Calu3 (cell line): ENCODE data around the gene SLC39A2. TPM values are rescaled to one million over a fixed set of nuclear protein-coding genes. Genes with fewer than 3 reads are reported as not detected.
"Not testable (repeated sequence)": the region's sequence is repeated elsewhere in the genome, so short reads cannot be mapped to it uniquely, and the experiment has no call there.

Experiments used
- BruUV-seq: library from RNA; stranded (reverse); fragments of 400-500 nt; replicated peaks from 2 replicates; lab custom pipeline; 2021; lab: Mats Ljungman, UMichigan
- CTCF ChIA-PET: fragments of 300-600 bp; sonication (Branson Sonifier 250); formaldehyde crosslinking; loops from one replicate; lab custom pipeline; 2022; ENCODE audit warnings: antibody characterized with exemption; lab: Charles Lee
- DNase-seq: peaks from one replicate; pipeline ENCODE4 v3.0.0; 2022
- H3K27ac Mint-ChIP-seq: one replicate; pipeline ENCODE4 v1.8.0; 2022; ENCODE audit warnings: mixed read lengths; ENCODE audit not compliant: unreplicated experiment
- H3K27me3 Mint-ChIP-seq: one replicate; pipeline ENCODE4 v1.8.0; 2022; ENCODE audit warnings: mixed read lengths; ENCODE audit not compliant: unreplicated experiment
- H3K36me3 Mint-ChIP-seq: one replicate; pipeline ENCODE4 v1.8.0; 2022; ENCODE audit warnings: mild to moderate bottlenecking, moderate library complexity, mixed read lengths; ENCODE audit not compliant: insufficient read depth, unreplicated experiment
- H3K4me1 Mint-ChIP-seq: one replicate; pipeline ENCODE4 v1.8.0; 2022; ENCODE audit warnings: mild to moderate bottlenecking, low read depth, mixed read lengths; ENCODE audit not compliant: unreplicated experiment
- H3K4me3 Mint-ChIP-seq: one replicate; pipeline ENCODE4 v1.8.0; 2022; ENCODE audit warnings: mild to moderate bottlenecking, low read depth, moderate library complexity, mixed read lengths; ENCODE audit not compliant: unreplicated experiment
- H3K9me3 Mint-ChIP-seq: one replicate; pipeline ENCODE4 v1.8.0; 2022; ENCODE audit warnings: low read depth, mixed read lengths; ENCODE audit not compliant: unreplicated experiment
- intact Hi-C: fragments of 100-400 bp; cut with micrococcal nuclease; formaldehyde crosslinking; loops from one replicate; pipeline ENCODE4 v1.10.0; 2022; ENCODE audit not compliant: unreplicated experiment
- total RNA-seq: library from RNA; stranded (reverse); gene quantifications from 2 replicates; pipeline ENCODE4 v1.2.3, GENCODE V29; 2022
- TF ChIP-seq, protein P1 (sequence below): fragments of 200-600 bp; IDR thresholded peaks from one replicate; pipeline ENCODE4 v1.8.0; 2022; ENCODE audit warnings: antibody characterized with exemption; ENCODE audit not compliant: unreplicated experiment

Gene SLC39A2
- total RNA-seq, 1 experiment from 2014 or later = not detected

DNA sequence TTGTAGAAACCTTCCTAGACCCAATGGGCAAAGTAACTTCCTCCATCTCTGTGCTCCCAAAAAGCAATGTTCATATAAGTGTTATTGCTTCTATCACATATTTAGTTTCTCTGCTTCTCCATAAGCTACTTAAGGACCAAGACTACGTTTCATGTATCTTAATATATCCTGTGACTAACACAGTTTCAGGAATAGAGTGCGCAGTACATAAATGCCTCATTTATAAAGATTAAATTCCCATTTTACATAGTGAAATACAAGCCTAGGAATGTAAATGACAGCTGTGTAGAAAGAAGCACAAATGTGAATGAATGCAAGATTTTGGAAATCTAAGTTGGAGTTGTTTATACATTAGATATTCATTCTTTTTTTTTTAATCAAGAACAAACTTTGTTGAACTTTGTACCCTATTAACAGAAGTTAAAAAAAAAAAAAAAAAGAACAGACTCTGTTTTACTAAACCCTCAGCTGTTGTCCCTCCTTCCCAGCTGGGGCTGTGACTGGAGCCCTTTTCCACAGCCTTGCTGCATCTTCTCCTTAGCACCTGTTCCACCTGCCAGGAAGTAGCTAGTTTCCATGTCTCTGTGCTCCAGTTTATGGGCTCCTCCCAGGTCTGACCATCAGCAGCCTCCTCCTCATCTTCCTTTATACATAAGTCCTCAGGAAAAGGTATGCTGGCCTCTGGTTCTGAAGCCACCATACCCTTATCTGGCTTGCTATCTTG lies 16.3 kb upstream of the SLC39A2 start:
- H3K27ac Mint-ChIP-seq = no peak overlapping the region
- BruUV-seq = no TSS peak

DNA sequence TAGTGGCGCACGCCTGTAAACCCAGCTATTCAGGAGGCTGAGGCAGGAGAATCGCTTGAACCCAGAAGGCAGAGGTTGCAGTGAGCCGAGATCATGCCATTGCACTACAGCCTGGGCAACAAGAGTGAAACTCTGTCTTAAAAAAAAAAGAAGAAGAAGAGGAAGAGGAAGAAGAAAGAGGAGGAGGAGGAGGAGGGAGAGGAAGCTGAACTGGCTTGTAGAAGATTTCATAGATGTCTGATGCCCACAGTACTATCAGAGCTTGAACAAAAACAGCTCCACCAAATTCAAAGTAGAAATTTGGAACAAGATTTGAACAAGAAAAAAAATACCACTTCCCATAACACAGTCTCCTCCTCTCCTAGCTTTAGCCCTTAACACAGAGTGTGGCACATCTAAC lies 13.4 kb upstream of the SLC39A2 start:
- H3K9me3 Mint-ChIP-seq, H3K27ac Mint-ChIP-seq, intact Hi-C loops, CTCF ChIA-PET, H3K4me1 Mint-ChIP-seq, DNase-seq, H3K27me3 Mint-ChIP-seq, H3K4me3 Mint-ChIP-seq, BruUV-seq: not testable (repeated sequence)
- peaks cover 12% of the 10 kb centered on the region for H3K36me3 Mint-ChIP-seq

More for the DNA sequence above, 16.3 kb upstream of the SLC39A2 start:
- no peak overlapping the region for H3K4me3 Mint-ChIP-seq
- no peaks in the 10 kb centered on the region for H3K36me3 Mint-ChIP-seq
- intact Hi-C loops = no loop called here
- CTCF ChIA-PET = interaction anchor here (1.2 to 2.3 kb wide), 2 partner anchors 8 to 11 kb away, joined by 3 to 8 read pairs; no protein-coding TSS in a partner anchor
- H3K9me3 Mint-ChIP-seq = no peaks in the 10 kb centered on the region
- no peaks in the 10 kb centered on the region for H3K4me1 Mint-ChIP-seq
- H3K27me3 Mint-ChIP-seq = no peaks in the 10 kb centered on the region
- DNase-seq = no peak
- TF ChIP-seq, protein P1, sequence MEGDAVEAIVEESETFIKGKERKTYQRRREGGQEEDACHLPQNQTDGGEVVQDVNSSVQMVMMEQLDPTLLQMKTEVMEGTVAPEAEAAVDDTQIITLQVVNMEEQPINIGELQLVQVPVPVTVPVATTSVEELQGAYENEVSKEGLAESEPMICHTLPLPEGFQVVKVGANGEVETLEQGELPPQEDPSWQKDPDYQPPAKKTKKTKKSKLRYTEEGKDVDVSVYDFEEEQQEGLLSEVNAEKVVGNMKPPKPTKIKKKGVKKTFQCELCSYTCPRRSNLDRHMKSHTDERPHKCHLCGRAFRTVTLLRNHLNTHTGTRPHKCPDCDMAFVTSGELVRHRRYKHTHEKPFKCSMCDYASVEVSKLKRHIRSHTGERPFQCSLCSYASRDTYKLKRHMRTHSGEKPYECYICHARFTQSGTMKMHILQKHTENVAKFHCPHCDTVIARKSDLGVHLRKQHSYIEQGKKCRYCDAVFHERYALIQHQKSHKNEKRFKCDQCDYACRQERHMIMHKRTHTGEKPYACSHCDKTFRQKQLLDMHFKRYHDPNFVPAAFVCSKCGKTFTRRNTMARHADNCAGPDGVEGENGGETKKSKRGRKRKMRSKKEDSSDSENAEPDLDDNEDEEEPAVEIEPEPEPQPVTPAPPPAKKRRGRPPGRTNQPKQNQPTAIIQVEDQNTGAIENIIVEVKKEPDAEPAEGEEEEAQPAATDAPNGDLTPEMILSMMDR = no peak

DNA sequence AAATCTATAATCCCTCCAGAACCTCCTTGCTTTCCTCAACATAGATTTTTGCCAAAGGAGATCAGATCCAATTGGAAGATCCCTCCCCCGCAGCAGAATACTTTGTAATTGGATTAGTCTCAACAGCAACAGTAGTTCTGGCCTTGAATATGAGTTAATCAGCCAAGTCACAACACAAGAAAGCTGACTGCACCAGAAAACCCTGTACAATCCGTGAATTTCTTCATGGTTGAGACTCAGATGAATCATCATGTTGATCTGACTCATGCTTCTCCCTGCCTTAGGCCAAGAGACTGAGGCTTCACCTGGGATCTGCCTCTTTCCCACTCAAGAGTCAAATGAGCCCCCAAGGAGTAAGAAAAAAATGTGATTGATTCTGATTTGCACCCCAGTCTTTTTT lies 12.3 kb upstream of the SLC39A2 start:
- H3K27ac Mint-ChIP-seq = no peak overlapping the region

DNA sequence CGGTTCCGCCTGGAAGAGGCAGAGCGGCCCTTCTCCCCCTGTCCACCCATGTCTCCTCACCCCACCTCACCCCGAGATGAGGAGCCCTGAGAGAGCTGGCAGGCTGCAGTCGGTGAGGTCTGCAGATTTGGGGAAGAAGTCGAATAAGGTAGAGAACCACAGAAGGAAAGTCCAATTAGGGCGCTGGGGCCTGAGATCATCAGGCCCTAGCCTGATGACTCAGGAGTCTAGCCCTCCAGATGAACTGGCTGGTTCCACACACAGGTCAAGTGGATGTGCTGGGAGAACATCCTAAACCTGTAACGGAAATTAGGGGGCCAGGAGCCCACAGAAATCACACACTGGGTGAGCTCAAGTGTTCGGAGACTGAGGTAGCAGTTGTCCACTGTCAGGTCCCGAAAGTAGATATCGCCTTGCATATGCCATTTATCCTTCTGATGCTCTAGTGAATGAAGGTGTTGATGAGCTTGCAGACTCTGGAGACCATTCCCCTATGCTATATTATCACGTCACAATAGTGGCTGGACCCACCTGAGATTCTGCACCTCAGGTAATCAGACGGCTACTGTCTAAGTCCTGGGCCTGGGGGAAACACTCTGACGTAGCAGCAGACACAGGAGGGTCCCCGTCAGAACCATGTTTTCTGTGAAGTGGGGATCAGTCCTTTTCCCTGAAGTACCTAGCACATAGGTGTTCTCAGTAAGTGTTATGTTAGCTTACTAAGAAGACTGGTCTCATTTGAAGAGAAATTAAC lies 10.2 kb upstream of the SLC39A2 start:
- peaks cover 17% of the 10 kb centered on the region for H3K36me3 Mint-ChIP-seq
- no peaks in the 10 kb centered on the region for H3K27me3 Mint-ChIP-seq
- peak overlapping the region; percentile 23 for H3K27ac Mint-ChIP-seq
- CTCF ChIA-PET = interaction anchor here (0.9 to 1.1 kb wide), 2 partner anchors 18 to 26 kb away, joined by 3 to 4 read pairs; no protein-coding TSS in a partner anchor
- peak overlapping the region; percentile 65 for H3K4me3 Mint-ChIP-seq
- peaks cover 7% of the 10 kb centered on the region for H3K4me1 Mint-ChIP-seq
- TSS peak; percentile 96 for BruUV-seq
- TF ChIP-seq, protein P1 = no peak
- intact Hi-C loops = no loop called here
- no peak for DNase-seq
- H3K9me3 Mint-ChIP-seq = no peaks in the 10 kb centered on the region

More for the DNA sequence above, 12.3 kb upstream of the SLC39A2 start:
- H3K36me3 Mint-ChIP-seq = peaks cover 13% of the 10 kb centered on the region
- intact Hi-C loops = no loop called here
- no peaks in the 10 kb centered on the region for H3K9me3 Mint-ChIP-seq
- H3K4me1 Mint-ChIP-seq = peaks cover 3% of the 10 kb centered on the region
- no TSS peak for BruUV-seq
- no peaks in the 10 kb centered on the region for H3K27me3 Mint-ChIP-seq
- no peak overlapping the region for H3K4me3 Mint-ChIP-seq
- DNase-seq = peak; percentile 16
- TF ChIP-seq, protein P1 = no peak
- CTCF ChIA-PET = interaction anchor here (0.5 kb wide), 1 partner anchor 19 kb away, joined by 3 read pairs; no protein-coding TSS in a partner anchor
